Measurements from ENCODE around the gene NPAS3. TPM values are rescaled to one million over a fixed set of nuclear protein-coding genes. Genes with fewer than 3 reads are reported as not detected.

Gene NPAS3
- total RNA-seq, 4 donors from 2014 or later = 1.9 to 10.6 (median 2.2) TPM

GRCh38 chr14:33835677-33836076, 897.0 kb downstream of the NPAS3 start:
- ATAC-seq = no peak
- TF ChIP-seq POLR2AphosphoS5 (IDR thresholded peaks at IDR 0.05) = no peak
- TF ChIP-seq POLR2A (IDR thresholded peaks at IDR 0.05) = no peak
- TF ChIP-seq CTCF (IDR thresholded peaks at IDR 0.05) = no peak
- TF ChIP-seq EP300 (IDR thresholded peaks at IDR 0.05) = no peak
- peaks cover 0 to 4% (median 0%) of the 10 kb centered on the region in 3 donors for H3K9me3 ChIP-seq
- H3K27me3 ChIP-seq = no peaks in the 10 kb centered on the region
- peaks cover 0 to 9% (median 3%) of the 10 kb centered on the region in 3 donors for H3K4me1 ChIP-seq
- H3K4me3 ChIP-seq = no peak overlapping the region
- 79 to 92% methylated on average over 3 of the region's 3 CpGs for WGBS, 2 donors (ENCODE audit: low coverage in 1 of 2)
- no peaks in the 10 kb centered on the region for H3K36me3 ChIP-seq
- H3K27ac ChIP-seq = no peak overlapping the region

- H3K4me3 ChIP-seq = no peak overlapping the region
- H3K27ac ChIP-seq = no peak overlapping the region
- H3K4me1 ChIP-seq = peaks cover 0 to 9% (median 3%) of the 10 kb centered on the region in 3 donors
- no peak for TF ChIP-seq EP300 (IDR thresholded peaks at IDR 0.05)
- ATAC-seq = no peak
- 56 to 96% methylated on average over 6 to 8 of the region's 9 CpGs for WGBS, 2 donors (ENCODE audit: low coverage in 1 of 2)
- peaks cover 0 to 4% (median 0%) of the 10 kb centered on the region in 3 donors for H3K9me3 ChIP-seq
- H3K27me3 ChIP-seq = no peaks in the 10 kb centered on the region
- no peaks in the 10 kb centered on the region for H3K36me3 ChIP-seq
Observed at GRCh38 chr14:33836203-33836899, 897.7 kb downstream of the NPAS3 start.

- WGBS, 2 donors (ENCODE audit: low coverage in 1 of 2) = 70 to 82% methylated on average over 2 to 8 of the region's 10 CpGs
- Histone ChIP-seq H3K9me3 (no peaks in the 10 kb centered on the region), H3K4me3 (no peak overlapping the region), H3K27ac (no peak overlapping the region), H3K36me3 (no peaks in the 10 kb centered on the region), H3K4me1 (peaks cover 0 to 9% (median 3%) of the 10 kb centered on the region in 3 donors), H3K27me3 (no peaks in the 10 kb centered on the region)
- no peak for TF ChIP-seq POLR2AphosphoS5 (IDR thresholded peaks at IDR 0.05)
- TF ChIP-seq CTCF (IDR thresholded peaks at IDR 0.05) = no peak
- no peak for TF ChIP-seq EP300 (IDR thresholded peaks at IDR 0.05)
- no peak for TF ChIP-seq POLR2A (IDR thresholded peaks at IDR 0.05)
- ATAC-seq = no peak
Observed at GRCh38 chr14:33836900-33837577, 898.4 kb downstream of the NPAS3 start.

GRCh38 chr14:33837943-33838683, 899.4 kb downstream of the NPAS3 start:
- WGBS, 2 donors (ENCODE audit: low coverage in 1 of 2) = 35 to 42% methylated on average over 4 of the region's 4 CpGs
- H3K36me3 ChIP-seq = no peaks in the 10 kb centered on the region
- no peak overlapping the region for H3K4me3 ChIP-seq
- H3K9me3 ChIP-seq = no peaks in the 10 kb centered on the region
- peaks cover 0 to 9% (median 3%) of the 10 kb centered on the region in 3 donors for H3K4me1 ChIP-seq
- H3K27ac ChIP-seq = no peak overlapping the region
- no peaks in the 10 kb centered on the region for H3K27me3 ChIP-seq
- TF ChIP-seq EP300 (IDR thresholded peaks at IDR 0.05) = no peak
- ATAC-seq = no peak

- TF ChIP-seq POLR2A (IDR thresholded peaks at IDR 0.05) (no peak), CTCF (IDR thresholded peaks at IDR 0.05) (peak; percentile 80 to 87 (median 82))
- Histone ChIP-seq H3K27ac (no peak overlapping the region), H3K4me3 (no peak overlapping the region), H3K27me3 (no peaks in the 10 kb centered on the region), H3K9me3 (no peaks in the 10 kb centered on the region), H3K36me3 (no peaks in the 10 kb centered on the region), H3K4me1 (peaks cover 0 to 9% (median 3%) of the 10 kb centered on the region in 3 donors)
- WGBS, 2 donors (ENCODE audit: low coverage in 1 of 2) = 47 to 77% methylated on average over 10 to 16 of the region's 16 CpGs
- ATAC-seq = peak; percentile 53
Observed at GRCh38 chr14:33839193-33840076, 900.8 kb downstream of the NPAS3 start.
